Cardiac muscle cell (in vitro differentiated cells and primary cell): Measurements from ENCODE around the gene ITM2C. TPM values are rescaled to one million over a fixed set of nuclear protein-coding genes. Genes with fewer than 3 reads are reported as not detected.

Experiments
- DNase-seq, 2 donors: peaks; one replicate each; pipeline versions ENCODE4 v3.0.0 to v3.0.0-alpha.2; 2010 to 2017; ENCODE audit warnings: low read depth in 1 of 2, low spot score in 1 of 2
- H3K27ac ChIP-seq: fragments of 200-600 bp; sonication (generic); 2 replicates; pipeline ENCODE4 v1.5.1; 2016
- H3K27me3 ChIP-seq: fragments of 200-600 bp; sonication (generic); 2 replicates; pipeline ENCODE4 v1.6.0; 2016; ENCODE audit warnings: control low read depth
- H3K36me3 ChIP-seq: fragments of 200-600 bp; sonication (generic); 2 replicates; pipeline ENCODE4 v1.5.1; 2016; ENCODE audit warnings: control low read depth
- H3K4me1 ChIP-seq: fragments of 200-600 bp; sonication (generic); 2 replicates; pipeline ENCODE4 v1.8.1; 2017; ENCODE audit warnings: low read depth, mild to moderate bottlenecking, mixed run types
- H3K4me3 ChIP-seq: fragments of 200-600 bp; sonication (generic); 2 replicates; pipeline ENCODE4 v1.5.1; 2016; ENCODE audit warnings: mild to moderate bottlenecking
- H3K9me3 ChIP-seq: fragments of 200-600 bp; sonication (generic); 2 replicates; pipeline ENCODE4 v1.5.1; 2017; ENCODE audit warnings: low read depth, mild to moderate bottlenecking, control low read depth
- CTCF ChIP-seq: IDR thresholded peaks from 2 replicates; pipeline ENCODE4 v1.5.1; 2012; ENCODE audit warnings: low read depth, mild to moderate bottlenecking, low read length
- polyA plus RNA-seq: library from polyadenylated mRNA; unstranded; fragments of >200 nt; fragmentation: Nextera tagmentation; extraction: Ambion mirVana; gene quantifications from 2 replicates; pipeline ENCODE4 v1.2.1, GENCODE V29; 2016
- total RNA-seq: library from RNA; depleted of rRNA; stranded (reverse); fragments of >200 nt; gene quantifications from 2 replicates; pipeline ENCODE4 v1.2.3, GENCODE V29; 2016

ITM2C gene
- total and polyA plus RNA-seq, 2 experiments from 2014 or later, result 411 to 484 TPM

- Histone ChIP-seq H3K27ac (no peak overlapping the region), H3K36me3 (no peaks in the 10 kb centered on the region), H3K27me3 (no peaks in the 10 kb centered on the region), H3K9me3 (no peaks in the 10 kb centered on the region), H3K4me1 (peaks cover under 1% of the 10 kb centered on the region), H3K4me3 (no peak overlapping the region)
- DNase-seq, result no peak
- peak; percentile 17 for TF ChIP-seq CTCF
Observed at GRCh38 chr2:230925879-230926765, 61.4 kb downstream of the ITM2C start.

DNA sequence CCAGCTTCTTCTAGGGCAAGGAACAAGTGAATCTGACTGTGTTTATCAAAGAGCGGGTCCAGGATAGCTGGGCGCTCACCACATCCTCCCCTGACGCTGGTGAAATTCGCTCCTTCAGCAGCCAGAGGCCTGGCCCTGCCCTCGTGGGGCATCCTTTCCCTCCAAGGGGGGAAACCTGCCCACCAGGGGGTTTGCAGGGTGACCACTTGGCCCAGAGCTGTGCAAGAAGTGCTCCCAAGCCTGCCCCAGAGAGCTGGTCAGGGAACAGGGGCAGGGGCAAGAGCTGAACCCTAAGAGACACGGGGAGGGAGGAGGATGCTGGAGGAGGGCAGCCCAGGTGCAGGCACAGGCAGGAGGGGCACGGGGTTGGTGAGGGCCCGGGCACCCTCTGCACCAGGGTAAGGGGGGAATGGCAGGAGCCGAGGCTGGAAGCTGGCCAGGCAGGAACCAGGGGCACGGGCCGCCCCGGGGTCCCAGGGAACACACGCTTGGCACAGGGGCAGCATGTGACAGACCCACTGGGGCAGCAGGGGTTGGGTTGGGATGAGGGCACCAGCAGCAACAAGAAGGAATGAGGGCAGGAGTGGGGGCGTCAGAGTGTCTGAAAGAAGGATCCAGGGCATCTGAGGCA, 63.1 kb downstream of the ITM2C start:
- DNase-seq, result no peak

More for the DNA sequence above, 63.1 kb downstream of the ITM2C start:
- Histone ChIP-seq H3K27me3 (no peaks in the 10 kb centered on the region), H3K9me3 (no peaks in the 10 kb centered on the region), H3K4me3 (no peak overlapping the region), H3K4me1 (peaks cover 6% of the 10 kb centered on the region), H3K27ac (no peak overlapping the region), H3K36me3 (no peaks in the 10 kb centered on the region)
- no peak for TF ChIP-seq CTCF

Other genes with a start within 250 kb of the ITM2C start
- gene CAB39, start 152.1 kb upstream of the ITM2C start, total RNA-seq, result 31.9 and 32.3 TPM in 2 replicates
- gene CAB39, start 152.1 kb upstream of the ITM2C start, polyA plus RNA-seq, result 36.2 and 36.7 TPM in 2 replicates
- gene GPR55, start 60.3 kb downstream of the ITM2C start, total RNA-seq, result not detected in 2 replicates
- not detected in 2 replicates for gene GPR55, start 60.3 kb downstream of the ITM2C start, polyA plus RNA-seq
- not detected in 2 replicates for gene SPATA3, start 131.2 kb downstream of the ITM2C start, total RNA-seq
- not detected in 2 replicates for gene SPATA3, start 131.2 kb downstream of the ITM2C start, polyA plus RNA-seq
- 4.2 and 5.4 TPM in 2 replicates for gene C2orf72, start 172.6 kb downstream of the ITM2C start, total RNA-seq
- gene C2orf72, start 172.6 kb downstream of the ITM2C start, polyA plus RNA-seq, result 2.2 and 5.3 TPM in 2 replicates
- gene PSMD1, start 191.9 kb downstream of the ITM2C start, total RNA-seq, result 68.1 and 122 TPM in 2 replicates
- gene PSMD1, start 191.9 kb downstream of the ITM2C start, polyA plus RNA-seq, result 93.8 and 133 TPM in 2 replicates